Renal pelvis (tissue), 12 donors: ENCODE measurements around the gene PLSCR2. TPM values are rescaled to one million over a fixed set of nuclear protein-coding genes. Genes with fewer than 3 reads are reported as not detected.
"Not testable (repeated sequence)": the region's sequence is repeated elsewhere in the genome, so short reads cannot be mapped to it uniquely, and the experiment has no call there.

Source experiments
- DNase-seq: peaks from one replicate; pipeline ENCODE4 v3.0.0-alpha.2; 2013
- long read RNA-seq, 16 experiments: transcript quantifications; one replicate each; lab custom pipeline, GENCODE V29; 2026
- polyA plus RNA-seq, 3 donors: library from polyadenylated mRNA; unstranded; fragments of 120-200 nt; gene quantifications; one replicate each; pipeline ENCODE4 v1.2.1, GENCODE V29; 2013; ENCODE audit not compliant: insufficient read length in 3 of 3

Gene PLSCR2, protein sequence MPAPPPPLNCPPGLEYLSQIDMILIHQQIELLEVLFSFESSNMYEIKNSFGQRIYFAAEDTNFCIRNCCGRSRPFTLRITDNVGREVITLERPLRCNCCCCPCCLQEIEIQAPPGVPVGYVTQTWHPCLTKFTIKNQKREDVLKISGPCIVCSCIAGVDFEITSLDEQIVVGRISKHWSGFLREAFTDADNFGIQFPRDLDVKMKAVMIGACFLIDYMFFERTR
- polyA plus RNA-seq = 1 to 10 TPM in 2 of 3 donors, under 1 TPM in 1; 0.84 to 1.4 (median 1.2) TPM
- long read RNA-seq, donor 1 = 0 reads
- long read RNA-seq, donor 2 = 0 reads
- long read RNA-seq, donor 3 = 0 reads
- long read RNA-seq, donor 4 = 0 reads
- long read RNA-seq, donor 5 = 0 reads
- long read RNA-seq, donor 6 = 0 reads
- long read RNA-seq, donor 7 = 0 reads
- long read RNA-seq, donor 8 = 0 reads
- long read RNA-seq, donor 9 = 0 reads
- long read RNA-seq, donor 10 = 0 reads
- long read RNA-seq, donor 11 = 0 reads
- long read RNA-seq, donor 12 = 0 reads
- long read RNA-seq, donor 13 = 0 reads
- long read RNA-seq, donor 14 = 0 reads
- long read RNA-seq, donor 15 = 0 reads
- long read RNA-seq, donor 16 = 0 reads

DNA sequence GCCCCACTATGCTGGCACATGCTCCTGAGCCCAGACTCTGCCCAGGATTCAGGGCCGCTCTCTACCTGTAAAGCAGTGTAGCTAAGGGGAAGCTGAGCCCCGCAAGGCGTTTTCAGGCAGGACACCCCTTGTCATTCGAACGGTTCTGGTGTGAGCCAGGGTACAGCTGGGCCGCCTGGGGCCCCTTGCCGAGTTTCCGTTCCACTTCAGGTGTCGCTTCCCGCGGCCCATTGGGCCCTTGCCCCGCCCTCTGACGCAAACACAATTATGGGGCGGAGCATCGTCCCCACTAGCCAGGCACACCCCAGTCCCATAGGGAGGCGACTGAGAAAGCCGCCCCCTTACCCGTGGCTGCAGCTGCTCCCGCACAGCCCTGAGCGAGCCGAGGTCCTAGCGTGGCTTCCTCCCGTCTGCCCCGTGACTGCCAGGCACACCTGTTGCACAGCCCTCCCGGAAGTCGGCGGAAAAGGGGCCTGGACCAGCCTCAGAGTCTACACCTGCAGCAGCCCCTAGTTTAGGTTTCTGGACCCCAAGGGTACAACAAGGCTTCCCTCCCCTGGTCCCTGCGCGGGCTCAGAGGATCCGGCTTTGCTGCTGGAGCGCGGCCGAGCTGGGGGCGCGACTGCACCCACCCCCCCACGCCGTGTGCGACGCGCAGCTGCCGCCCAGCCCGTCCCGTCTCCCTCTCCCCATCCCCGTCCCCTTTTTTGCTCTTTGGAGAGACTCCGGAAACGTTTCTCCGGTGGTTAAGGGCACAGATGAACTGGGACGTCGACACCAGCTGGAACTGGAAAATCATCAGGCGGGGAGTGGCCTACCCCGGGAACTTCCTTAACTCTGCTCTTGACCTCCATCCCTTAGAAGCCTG, at the start of gene PLSCR2:
Gene PLSCR2, minus strand, starts transcription at position 412 of the 868 bp plus-strand sequence. CDS start 9,657 bp downstream, outside the sequence.
- DNase-seq = peak; percentile 64

DNA sequence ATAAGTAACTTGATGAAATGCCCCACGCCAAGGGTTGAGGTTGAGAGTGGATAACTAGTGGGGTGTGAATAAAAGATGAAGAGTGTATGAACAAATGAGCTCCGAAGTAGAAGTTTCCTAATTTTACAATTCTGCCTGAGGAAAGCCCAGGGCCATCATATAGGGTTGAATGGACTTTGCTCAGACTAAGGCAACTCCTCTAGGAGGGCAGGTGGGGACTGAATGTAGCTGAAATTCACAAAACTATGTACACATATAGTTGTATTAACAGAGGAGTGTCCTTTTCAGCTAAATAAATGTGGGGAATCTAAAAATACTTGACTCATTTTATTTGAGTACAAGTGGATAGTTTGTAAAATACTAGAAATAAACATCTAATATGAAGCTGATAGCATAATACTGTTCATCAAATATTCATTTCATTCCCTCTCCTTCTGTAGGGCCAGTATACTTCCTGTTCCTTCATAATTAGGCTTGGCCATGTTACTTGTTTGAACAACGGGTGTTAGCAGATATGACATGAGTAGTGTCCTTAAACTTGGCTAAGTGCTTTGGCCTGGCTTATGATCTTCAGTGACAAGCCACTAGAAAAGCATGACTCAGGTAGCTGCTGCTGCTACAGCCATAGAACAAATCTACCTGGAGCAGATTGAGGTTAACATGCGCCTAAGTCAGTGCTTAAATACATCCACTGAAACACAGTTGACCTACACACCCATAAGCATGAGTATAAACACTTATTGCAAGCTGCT, 48.5 kb upstream of the PLSCR2 start:
- no peak for DNase-seq

- no peak for DNase-seq
These were observed 44.2 kb upstream of the PLSCR2 start for GRCh38 chr3:146513386-146514051.

- peak; percentile 52 for DNase-seq
These were observed 42.2 kb upstream of the PLSCR2 start for GRCh38 chr3:146511402-146512134.

DNA sequence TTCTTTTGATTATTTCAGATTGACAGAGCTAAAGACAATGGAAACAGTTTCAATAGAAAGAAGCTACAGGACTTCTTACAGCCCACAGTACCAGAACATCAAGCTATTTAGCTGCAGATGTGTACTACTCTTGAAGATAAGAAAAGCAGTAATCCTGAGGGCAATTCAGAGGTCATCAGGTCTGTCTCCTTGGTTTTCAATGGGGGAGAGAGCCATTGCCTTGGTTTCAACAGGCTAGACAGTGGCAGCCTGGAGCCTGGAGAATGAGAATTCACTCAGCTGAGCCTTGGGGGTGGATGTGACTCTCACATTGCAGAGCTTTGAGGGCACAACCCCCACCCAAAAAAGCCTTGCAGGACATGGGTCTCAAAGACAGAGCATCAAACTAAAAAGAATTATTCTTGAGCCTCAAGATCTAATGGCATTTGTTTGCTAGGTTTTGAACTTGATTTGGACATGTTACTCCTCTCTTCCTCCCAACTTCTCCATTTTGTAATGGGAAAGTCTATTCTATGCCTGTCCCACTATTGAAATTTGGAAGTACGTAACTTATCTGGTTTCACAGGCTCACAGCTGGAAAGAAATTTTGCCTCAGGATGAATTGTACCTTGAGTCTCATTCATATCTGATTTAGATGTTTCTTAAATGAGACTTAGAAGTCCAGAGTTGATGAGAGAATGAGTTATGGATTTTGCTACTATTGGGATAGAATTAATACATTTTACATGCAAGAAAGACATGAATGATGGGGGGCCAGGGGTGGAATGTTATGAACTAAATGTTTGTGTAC, 38.2 kb upstream of the PLSCR2 start:
- no peak for DNase-seq

- DNase-seq = peak; percentile 27
These were observed 36.2 kb upstream of the PLSCR2 start for GRCh38 chr3:146505516-146505915.

GRCh38 chr3:146504498-146505197, 35.3 kb upstream of the PLSCR2 start:
- DNase-seq = no peak

- DNase-seq = no peak
These were observed 34.3 kb upstream of the PLSCR2 start for GRCh38 chr3:146503461-146504202.

DNA sequence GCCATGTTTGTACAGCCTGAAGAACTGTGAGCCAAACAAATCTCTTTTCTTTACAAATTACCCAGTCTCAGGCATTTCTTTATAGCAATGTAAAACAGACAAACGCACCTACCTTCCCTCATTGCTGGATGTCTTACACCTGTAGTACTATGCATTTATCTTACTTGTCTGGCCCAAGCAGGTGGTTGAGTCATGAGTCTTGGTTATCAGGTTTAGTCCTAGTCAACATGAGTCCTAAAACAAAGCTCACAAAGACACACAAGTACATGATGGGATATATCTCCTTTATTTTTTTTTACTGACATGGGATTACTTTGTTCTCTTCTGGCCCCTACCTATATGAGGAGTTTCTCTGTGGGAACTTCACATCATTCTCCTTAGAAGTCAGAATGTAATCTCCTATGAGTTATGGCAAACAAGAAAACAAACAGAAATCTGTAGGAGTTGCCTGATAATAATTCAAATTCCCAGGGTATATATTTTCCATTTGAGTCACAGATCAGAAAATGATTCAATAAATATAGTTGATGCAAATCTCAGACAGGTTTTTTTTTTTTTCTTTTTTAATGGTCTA, 33.6 kb upstream of the PLSCR2 start:
- DNase-seq = no peak

- DNase-seq = no peak
These were observed 32.4 kb upstream of the PLSCR2 start for GRCh38 chr3:146501752-146502151.

- no peak for DNase-seq
These were observed 30.3 kb upstream of the PLSCR2 start for GRCh38 chr3:146499701-146500100.

DNA sequence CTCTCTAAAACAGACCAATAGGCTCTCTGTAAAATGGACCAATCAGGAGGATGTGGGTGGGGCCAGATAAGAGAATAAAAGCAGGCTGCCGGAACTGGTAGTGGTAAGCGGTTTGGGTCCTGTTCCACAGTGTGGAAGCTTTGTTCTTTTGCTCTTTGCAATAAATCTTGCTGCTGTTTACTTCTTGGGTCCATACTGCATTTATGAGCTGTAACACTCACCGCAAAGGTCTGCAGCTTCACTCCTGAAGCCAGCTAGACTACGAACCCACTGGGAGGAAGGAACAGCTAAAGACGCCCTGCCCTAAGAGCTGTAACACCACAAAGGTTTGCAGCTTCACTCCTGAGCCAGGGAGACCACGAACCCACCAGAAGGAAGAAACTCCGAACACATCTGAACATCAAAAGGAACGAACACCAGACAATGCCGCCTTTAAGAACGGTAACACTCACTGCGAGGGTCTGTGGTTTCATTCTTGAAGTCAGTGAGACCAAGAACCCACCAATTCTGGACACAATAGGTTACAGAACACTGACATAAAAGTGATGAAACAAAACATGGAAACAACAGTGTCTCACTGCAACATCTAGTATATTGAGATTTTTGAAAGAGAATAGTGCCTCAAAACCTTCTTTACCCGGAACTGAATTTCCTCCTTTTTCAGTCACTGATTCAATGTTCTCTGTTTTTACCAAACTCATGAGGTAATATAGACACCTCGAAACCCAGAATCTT, 28.8 kb upstream of the PLSCR2 start:
- no peak for DNase-seq

DNA sequence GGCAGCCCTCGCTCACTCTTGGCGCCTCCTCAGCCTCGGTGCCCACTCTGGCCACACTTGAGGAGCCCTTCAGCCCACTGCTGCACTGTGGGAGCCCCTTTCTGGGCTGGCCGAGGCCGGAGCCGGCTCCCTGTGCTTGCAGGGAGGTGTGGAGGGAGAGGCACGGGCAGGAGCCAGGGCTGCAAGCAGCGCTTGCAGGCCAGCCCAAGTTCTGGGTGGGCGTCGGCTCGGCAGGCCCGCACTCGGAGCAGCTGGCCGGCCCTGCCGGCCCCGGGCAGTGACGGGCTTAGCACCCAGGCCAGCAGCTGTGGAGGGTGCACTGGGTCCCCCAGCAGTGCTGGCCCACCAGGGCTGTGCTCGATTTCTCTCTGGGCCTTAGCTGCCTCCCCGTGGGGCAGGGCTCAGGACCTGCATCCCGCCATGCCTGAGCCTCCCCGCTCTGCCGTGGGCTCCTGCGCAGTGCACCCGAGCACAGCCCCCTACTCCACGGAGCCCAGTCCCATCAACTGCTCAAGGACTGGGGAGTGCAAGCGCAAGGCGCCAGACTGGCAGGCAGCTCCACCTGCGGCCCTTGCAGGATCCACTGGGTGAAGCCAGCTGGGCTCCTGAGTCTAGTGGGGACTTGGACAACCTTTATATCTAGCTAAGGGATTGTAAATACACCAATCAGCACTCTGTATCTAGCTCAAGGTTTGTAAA, 27.9 kb upstream of the PLSCR2 start:
- not testable (repeated sequence) for DNase-seq

DNA sequence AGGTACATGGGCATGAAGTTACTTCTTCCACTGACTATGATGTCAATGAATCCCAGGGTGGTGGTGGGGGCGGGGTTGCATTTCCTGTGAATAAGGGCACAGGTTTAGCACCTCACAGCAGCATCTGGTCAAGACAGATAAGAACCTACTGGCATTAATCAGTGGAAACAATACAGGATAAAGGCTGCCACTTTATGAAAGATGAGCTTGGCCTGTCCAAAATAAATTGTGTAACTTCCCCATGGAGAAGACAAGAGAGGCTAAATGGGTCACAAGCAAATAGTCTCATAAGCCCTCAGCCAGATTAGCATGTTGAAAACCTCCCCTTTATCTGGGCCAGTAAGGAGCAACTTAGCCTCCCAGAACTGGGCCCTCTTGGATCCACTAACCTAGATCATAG, 27.4 kb upstream of the PLSCR2 start:
- DNase-seq = no peak

DNA sequence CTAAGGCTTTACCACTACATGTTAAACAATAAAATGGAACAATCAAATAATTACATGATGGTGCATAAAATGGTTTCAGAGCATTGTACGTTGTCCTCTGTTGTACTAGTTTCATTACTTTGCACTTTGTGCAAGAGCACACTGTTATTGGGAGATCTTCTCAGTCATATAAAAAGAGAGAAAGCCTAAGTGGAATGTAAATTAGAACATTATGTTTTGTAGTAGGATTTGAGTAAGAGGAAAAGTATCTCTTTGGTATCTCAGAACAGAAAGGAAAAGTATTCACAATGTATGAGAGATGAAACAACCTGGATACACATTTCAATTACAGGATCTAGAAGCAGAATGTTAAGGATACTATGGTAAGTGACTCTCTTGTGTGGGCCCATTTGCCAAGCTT, 26.9 kb upstream of the PLSCR2 start:
- DNase-seq = no peak

- no peak for DNase-seq
These were observed 24.4 kb upstream of the PLSCR2 start for GRCh38 chr3:146493761-146494160.
